GM21528 (cell line): ENCODE data around the gene RRM2.

ENCODE experiments used
- ATAC-seq: cut with Tn5 transposase; IDR thresholded peaks from one replicate; pipeline ENCODE4 v1.9.1; 2021; ENCODE audit warnings: mild to moderate bottlenecking, moderate library complexity; ENCODE audit not compliant: unreplicated experiment, low FRiP score

Gene RRM2

DNA sequence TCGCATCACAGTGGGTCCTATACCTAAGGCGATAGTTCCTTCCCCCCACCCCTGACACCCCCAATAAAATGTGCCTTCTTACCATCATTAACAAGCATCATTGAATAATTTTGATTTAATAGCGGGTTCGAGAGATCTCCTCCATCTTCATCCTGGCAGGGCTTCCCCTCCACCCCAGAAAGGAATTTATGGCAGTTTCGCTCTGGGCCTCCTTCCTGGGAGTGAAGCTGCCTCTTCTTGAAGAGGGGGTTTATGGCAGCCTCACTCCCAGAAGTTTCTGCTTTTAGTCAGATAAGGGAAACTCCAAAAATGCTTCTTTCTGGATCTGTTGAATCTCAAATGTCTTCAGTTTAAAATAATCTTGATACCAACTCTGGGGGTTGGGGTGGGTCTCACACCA, 45.7 kb downstream of the RRM2 start:
- ATAC-seq: no peak

- no peak for ATAC-seq
These were observed 46.6 kb downstream of the RRM2 start for GRCh38 chr2:10169053-10169578.

GRCh38 chr2:10169581-10169980, 47.0 kb downstream of the RRM2 start:
- ATAC-seq: no peak

- ATAC-seq: no peak
These were observed 47.7 kb downstream of the RRM2 start for GRCh38 chr2:10170256-10170655.

DNA sequence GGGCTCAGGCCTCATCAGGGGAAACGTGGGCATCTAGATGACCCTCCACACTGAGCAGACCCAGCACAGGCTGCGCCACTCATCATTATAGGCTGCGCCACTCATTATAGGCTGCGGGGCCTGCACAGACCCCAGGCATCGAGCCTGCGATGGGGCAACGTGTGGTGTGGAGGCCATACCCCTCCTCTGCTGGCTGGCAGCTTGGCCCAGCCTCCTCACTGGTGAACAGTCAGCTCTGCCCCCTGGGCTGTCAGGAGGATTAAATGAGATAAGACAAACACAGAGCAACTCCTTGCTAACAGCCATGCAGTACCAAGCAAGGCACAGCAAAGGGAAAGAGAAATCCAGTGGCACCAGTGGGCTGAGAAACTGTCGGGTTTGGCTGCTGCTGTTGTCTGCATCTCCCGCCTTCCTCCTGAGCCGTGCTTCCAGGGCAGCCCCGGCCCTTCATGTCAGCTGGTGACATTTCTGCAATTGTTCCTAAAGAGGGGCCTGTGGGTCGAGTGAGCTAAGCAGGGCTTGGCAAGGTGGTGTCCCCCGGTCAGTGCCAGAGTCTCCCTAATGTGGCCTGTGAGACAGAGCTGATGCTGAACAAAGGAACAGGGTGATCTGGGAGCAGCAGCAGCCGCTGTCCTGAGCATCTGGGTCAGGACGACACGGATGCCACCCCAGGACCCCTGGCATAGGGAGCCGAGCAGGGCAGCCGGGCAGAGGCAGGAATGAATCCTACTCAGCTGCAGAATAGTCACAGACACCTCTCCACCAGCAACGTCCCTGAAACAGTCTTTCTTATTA, 48.7 kb downstream of the RRM2 start:
- ATAC-seq: no peak

- no peak for ATAC-seq
These were observed 49.7 kb downstream of the RRM2 start for GRCh38 chr2:10172033-10172871.

- no peak for ATAC-seq
These were observed 50.9 kb downstream of the RRM2 start for GRCh38 chr2:10173258-10174005.

GRCh38 chr2:10174173-10174572, 51.6 kb downstream of the RRM2 start:
- ATAC-seq: no peak

DNA sequence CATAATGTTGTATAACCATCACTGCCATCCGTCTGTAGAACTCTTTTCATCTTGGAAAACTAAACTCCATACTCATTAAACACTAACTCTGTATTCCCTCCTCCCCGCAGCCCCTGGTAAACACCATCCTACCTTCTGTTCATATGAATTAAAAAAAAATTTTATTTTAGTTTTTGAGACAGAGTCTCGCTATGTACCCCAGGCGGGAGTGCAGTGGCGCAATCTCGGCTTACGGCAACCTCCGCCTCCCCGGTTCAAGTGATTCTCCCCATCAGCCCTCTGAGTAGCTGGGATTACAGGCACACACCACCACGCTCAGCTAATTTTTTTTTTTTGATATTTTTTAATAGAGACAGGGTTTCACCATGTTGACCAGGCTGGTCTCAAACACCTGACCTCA, 52.9 kb downstream of the RRM2 start:
- no peak for ATAC-seq

DNA sequence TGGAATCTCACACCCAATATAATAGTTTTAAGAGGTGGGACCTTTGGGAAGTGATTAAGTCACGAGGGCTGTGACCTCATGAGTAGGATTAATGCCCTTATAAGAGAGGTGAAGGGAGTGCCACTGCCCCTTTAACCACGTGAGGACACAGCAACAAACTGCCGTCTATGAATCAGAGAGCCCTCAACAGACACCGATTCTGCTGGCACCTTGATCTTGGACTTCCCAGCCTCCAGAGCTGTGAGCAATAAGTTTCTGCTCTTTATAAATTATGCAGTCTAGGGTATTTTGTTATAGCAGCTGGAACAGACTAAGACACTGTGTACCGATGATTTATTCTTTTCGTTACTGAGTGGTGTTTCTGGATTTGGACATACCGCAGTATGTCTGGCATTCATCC, 56.2 kb downstream of the RRM2 start:
- no peak for ATAC-seq

GRCh38 chr2:10179422-10179821, 56.9 kb downstream of the RRM2 start:
- no peak for ATAC-seq

- ATAC-seq: no peak
These were observed 57.7 kb downstream of the RRM2 start for GRCh38 chr2:10180229-10180628.
